GM21526 (cell line): ENCODE results near the gene NIPSNAP2.
"Not testable (repeated sequence)": the region's sequence is repeated elsewhere in the genome, so short reads cannot be mapped to it uniquely, and the experiment has no call there.

ENCODE experiments used
- ATAC-seq: cut with Tn5 transposase; IDR thresholded peaks from one replicate; pipeline ENCODE4 v1.9.1; 2021; ENCODE audit warnings: moderate library complexity; ENCODE audit not compliant: unreplicated experiment, low FRiP score

The NIPSNAP2 gene

DNA sequence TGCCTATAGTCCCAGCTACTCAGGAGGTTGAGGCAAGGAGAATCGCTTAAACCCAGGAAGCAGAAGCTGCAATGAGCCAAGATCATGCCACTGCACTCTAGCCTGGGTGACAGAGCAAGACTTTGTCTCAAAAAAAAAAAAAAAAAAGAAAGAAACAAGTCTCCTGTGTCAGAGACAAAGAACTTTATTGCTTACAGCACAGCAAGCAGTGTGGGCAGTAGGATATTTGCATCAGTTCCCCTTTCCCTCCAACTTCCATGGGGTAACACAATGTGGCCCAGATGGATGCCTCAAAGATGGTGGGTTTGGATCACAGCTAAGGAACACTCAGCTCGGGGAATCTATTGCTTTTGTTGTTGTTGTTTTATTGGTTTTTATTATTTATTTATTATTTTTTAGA, 81.4 kb downstream of the NIPSNAP2 start:
- ATAC-seq: not testable (repeated sequence)

DNA sequence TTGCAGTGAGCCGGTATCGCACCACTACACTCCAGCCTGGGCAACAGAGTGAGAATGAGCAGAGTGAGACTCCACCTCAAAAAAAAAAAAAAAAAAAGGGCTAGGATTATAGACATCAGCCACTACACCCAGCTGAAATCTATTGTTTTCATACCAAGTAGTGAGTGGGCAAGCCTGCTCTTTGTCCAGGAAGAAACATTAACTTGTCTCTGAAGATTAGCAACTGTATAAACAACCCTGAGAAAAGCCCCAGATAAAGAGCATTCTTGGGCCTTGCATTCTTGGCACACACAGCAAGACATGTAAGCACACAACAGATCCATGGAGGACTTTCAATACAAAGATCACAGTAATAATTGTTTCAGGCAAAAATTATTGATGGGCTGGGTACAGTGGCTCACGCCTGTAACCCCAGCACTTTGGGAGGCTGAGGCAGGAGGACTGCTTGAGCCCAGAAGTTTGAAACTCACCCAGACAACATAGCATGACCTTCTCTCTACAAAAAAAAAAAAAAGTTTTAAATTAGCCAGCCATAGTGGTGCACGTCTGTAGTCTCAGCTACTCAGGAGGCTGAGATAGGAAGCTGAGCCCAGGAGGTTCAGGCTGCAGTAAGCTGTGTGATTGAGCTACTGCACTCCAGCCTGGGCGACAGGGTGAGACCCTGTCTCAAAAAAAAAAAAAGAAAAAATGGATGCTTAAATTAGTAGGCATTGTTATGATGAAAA, 82.5 kb downstream of the NIPSNAP2 start:
- ATAC-seq: no peak

DNA sequence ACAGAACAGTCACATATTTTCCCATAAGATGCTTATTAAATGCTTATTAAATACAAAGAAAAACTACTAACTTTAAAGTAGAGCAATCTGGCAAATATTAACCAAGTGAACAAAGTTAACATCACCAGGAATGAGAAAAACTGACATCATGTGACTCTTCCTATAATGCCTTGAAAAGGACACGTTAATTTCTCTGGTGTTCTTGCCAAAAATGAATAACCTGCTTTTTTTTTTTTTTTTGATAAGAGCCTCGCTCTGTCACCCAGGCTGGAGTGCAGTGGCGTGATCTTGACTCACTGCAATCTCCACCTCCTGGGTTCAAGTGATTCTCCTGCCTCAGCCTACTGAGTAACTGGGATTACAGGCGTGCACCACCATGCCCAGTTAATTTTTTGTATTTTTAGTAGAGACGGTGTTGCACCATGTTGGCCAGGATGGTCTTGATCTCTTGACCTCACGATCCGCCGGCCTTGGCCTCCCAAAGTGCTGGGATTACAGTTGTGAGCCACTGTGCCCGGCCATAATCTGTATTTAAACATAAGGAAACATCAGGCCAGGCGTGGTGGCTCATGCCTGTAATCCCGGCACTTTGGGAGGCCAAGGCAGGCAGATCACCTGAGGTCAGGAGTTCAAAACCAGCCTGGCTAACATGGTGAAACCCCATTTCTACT, 83.2 kb downstream of the NIPSNAP2 start:
- not testable (repeated sequence) for ATAC-seq

DNA sequence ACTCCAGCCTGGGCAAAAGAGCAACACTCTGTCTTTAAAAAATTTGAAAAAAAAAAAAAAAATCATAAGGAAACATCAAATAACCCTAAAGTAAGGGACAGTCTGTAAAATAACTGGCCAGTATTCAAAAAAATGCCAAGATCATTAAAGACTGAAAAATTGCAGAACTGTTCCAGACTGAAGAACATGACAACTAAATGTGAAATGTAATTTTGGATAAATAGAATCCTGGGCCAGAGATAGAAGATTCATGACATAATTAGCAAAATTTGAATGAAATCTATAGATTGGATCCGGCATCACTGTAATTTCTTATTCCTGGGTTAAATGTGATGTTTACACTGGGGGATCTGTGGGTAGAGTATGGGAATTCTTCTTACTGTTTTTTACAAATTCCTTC, 83.9 kb downstream of the NIPSNAP2 start:
- ATAC-seq: no peak

DNA sequence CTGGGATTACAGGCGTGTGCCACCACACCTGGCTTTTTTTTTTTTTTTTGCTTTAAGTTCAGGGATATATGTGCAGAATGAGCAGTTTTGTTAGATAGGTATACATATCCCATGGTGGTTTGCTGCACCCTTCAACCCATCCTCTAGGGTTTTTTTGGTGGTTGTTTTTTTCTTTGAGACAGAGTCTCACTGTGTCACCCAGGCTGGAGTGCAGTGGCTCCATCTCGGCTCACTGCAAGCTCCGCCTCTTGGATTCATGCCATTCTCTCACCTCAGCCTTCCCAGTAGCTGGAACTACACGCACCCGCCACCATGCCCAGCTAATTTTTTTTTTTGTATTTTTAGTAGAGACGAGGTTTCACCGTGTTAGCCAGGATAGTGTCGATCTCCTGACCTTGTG, 84.4 kb downstream of the NIPSNAP2 start:
- not testable (repeated sequence) for ATAC-seq
